ENCODE data around the gene ALKBH5.
"Not testable (repeated sequence)": the region's sequence is repeated elsewhere in the genome, so short reads cannot be mapped to it uniquely, and the experiment has no call there.

Gene ALKBH5

GRCh38 chr17:18186627-18186982 is 3.0 kb downstream of the ALKBH5 start:
- no peak for DNase-seq

GRCh38 chr17:18187226-18187625 is 3.6 kb downstream of the ALKBH5 start:
- DNase-seq, result no peak

GRCh38 chr17:18187821-18188761 is 4.5 kb downstream of the ALKBH5 start:
- DNase-seq, result no peak

- no peak for DNase-seq
Measured at GRCh38 chr17:18190628-18191235, 7.1 kb downstream of the ALKBH5 start.

- DNase-seq, result no peak
Measured at GRCh38 chr17:18191236-18191667, 7.6 kb downstream of the ALKBH5 start.

GRCh38 chr17:18191967-18192366 is 8.3 kb downstream of the ALKBH5 start:
- DNase-seq, result no peak

- DNase-seq, result no peak
Measured at GRCh38 chr17:18194394-18194793, 10.8 kb downstream of the ALKBH5 start.

GRCh38 chr17:18194804-18195203 is 11.2 kb downstream of the ALKBH5 start:
- no peak for DNase-seq

- DNase-seq, result no peak
Measured at GRCh38 chr17:18195246-18195645, 11.6 kb downstream of the ALKBH5 start.

GRCh38 chr17:18197535-18198194 is 14.0 kb downstream of the ALKBH5 start:
- DNase-seq, result no peak

GRCh38 chr17:18198530-18198929 is 14.9 kb downstream of the ALKBH5 start:
- DNase-seq, result no peak

- DNase-seq, result no peak
Measured at GRCh38 chr17:18201108-18201507, 17.5 kb downstream of the ALKBH5 start.

GRCh38 chr17:18203308-18203707 is 19.7 kb downstream of the ALKBH5 start:
- DNase-seq, result no peak

- no peak for DNase-seq
Measured at GRCh38 chr17:18205861-18206260, 22.2 kb downstream of the ALKBH5 start.

- DNase-seq, result no peak
Measured at GRCh38 chr17:18206962-18207361, 23.3 kb downstream of the ALKBH5 start.

- no peak for DNase-seq
Measured at GRCh38 chr17:18208092-18208491, 24.5 kb downstream of the ALKBH5 start.

GRCh38 chr17:18213666-18214270 is 30.1 kb downstream of the ALKBH5 start:
- peak; percentile 19 for DNase-seq

GRCh38 chr17:18216906-18217305 is 33.3 kb downstream of the ALKBH5 start:
- not testable (repeated sequence) for DNase-seq

GRCh38 chr17:18217412-18218015 is 33.9 kb downstream of the ALKBH5 start:
- peak; percentile 44 for DNase-seq

- no peak for DNase-seq
Measured at GRCh38 chr17:18218756-18219415, 35.3 kb downstream of the ALKBH5 start.

GRCh38 chr17:18224053-18224386 is 40.4 kb downstream of the ALKBH5 start:
- peak; percentile 65 for DNase-seq

GRCh38 chr17:18224387-18225120 is 40.9 kb downstream of the ALKBH5 start:
- no peak for DNase-seq

Data from MV-4-11 (cell line).